GM18520 (cell line): Measurements from ENCODE around the gene NID1.
"Not testable (repeated sequence)": the region's sequence is repeated elsewhere in the genome, so short reads cannot be mapped to it uniquely, and the experiment has no call there.

Experiments used
- ATAC-seq: cut with Tn5 transposase; IDR thresholded peaks from one replicate; pipeline ENCODE4 v1.9.1; 2021; ENCODE audit not compliant: unreplicated experiment

NID1 gene

DNA sequence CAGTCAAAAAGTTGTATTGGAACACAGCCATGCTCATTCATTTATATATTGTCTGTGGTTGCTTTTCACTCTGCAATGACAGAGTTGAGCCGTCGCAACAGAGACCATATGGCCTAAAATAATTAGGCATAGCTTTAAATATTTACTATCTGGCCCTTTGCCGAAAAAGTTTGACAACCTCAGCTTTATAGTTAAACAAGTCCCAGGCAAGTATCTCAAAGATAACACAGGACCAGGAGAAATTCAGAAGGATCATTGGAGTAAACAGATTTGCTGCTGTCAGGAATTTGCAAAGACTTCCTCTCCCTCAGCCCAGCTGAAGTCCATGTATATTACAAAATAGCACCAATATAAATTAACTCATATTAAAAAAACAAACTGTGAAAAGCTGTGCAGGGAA is 34.4 kb downstream of the NID1 start:
- ATAC-seq, result no peak

DNA sequence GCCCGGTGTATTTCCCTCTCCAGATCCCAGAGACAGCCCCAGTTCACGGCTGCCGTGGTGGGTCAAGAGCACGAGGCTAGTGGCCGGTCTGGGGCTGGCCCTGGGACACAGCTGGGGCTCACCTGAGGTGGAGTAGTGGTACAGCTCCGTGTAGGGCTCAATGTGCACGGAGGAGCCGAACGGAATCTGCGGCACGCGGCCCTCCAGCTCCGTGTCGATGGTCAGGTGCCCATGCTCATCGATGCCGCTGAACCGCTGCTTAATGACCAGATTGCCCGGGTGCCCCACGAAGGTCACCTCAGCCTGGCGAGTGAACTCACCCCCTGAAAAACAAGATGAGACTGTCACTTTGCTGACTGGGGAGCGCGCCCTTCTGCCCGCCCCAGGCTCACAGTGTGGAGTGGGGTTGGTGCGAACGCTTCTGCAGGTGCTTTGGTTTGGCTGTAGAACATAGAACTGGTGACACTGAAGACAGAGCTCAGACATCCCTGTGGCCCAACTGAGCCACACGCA is 35.4 kb downstream of the NID1 start:
- no peak for ATAC-seq

DNA sequence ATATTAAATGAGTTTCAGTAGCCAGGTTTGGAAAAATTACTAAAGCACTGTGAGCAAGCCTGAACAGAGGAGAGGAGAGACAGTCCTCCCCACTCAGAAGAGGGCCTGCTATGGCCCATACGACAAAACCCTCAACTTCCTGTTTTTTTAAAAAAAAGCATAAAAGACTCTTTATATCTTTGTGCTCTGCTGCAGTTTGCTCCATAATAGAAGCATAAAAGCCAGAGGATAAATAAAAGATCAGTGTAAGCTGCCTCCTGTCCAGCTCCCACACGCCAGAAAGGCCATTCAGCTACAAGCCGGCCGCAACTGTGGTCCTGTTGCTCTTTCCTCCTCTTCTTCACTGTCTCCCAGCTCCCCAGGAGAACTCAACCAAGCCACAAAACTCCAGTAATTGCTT is 37.8 kb downstream of the NID1 start:
- ATAC-seq, result no peak

DNA sequence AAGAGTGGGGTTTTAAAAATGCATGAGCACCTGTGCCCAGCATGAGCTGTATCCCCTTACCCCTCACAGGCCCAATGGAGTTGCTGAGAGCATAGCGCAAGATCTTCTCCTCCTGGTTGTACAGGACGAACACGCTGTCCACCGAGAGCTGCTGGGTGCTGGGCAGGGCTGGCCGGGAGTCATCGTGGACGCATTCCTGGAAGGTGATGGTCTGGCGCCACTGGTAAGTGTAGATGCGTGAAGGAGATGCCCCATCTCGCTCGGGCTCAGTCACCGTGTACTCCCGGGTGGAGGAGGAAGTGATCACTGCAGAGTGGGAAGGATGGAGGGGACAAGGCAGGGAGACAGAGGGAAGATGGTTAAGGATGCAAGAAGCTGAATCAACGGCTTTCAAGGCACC is 39.1 kb downstream of the NID1 start:
- ATAC-seq, result no peak

DNA sequence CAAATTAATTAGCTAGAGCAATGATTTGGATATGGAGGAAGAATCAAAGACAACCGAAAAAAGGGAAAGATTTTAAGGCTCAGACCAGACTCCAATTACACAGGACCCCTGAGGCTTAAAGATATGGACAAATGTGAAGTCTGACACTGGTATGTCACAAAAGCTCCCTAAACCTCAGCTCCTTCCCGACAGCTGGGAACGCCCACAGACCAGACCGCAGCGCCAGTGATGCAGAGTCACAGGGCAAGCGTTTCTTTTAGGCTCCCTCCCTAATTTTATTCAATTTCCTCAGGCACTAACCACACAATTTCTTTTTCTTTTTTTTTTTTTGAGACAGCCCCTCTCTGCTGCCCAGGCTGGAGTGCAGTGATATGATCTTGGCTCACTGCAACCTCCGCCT is 40.2 kb downstream of the NID1 start:
- ATAC-seq, result no peak

DNA sequence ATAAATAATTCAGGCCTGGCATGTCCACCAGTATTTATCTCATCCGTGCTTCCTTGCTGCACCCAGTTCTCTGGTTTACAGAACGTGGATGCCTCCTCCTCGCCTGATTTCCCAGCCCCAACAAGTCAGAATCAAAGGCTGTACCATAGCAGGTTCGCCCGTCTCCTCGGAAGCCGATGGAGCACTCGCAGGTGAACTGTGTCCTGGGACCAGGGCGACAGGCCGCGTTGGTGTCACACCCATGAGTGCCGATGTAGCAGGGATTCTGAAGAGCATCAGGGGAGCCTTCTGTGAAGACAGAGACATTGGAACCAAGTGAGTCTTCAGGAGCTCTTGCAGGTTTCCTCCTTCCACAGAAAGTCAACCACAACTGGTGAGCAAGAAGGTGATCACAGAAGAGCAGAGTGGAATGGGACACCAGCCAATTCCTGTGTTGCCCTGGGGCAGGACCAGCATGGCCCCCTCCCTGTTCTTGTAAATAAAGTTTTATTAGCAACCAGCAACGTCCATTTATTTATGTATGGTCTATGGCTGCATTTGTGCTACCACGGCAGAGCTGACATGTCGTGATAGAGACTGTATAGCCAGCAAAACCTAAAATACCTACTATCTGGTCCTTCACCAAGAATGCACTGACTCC is 40.8 kb downstream of the NID1 start:
- no peak for ATAC-seq

DNA sequence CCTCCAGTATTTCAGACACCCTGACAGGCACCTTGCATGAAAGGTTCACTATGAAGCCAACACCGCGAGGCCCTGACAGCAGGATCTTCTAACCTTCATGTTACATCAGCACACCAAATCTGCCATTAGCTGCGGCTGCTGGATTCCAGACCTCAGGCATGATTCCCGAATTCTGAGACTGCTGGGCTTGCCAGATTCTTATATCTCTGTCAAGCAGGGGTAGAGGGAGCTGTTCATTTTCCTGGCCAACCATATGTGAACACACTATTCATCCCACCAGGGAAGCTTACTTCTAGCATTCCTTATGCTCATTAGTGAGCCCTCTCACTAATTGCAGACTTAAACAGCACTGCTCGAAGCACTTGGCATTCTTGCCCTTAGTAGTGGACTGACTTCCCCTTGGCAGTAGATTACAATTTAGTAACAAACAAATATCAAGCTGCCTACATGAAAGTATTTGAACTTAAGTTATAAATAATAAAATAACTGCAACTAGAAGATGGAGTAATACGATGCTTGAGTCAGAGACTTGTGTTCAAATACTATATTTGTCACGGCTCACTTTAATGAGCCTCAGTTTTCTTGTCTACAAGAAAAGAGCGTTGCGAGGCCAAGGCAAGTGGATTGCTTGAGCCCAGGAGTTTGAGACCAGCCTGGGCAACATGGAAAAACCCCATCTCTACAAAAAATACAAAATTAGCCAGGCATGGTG is 43.3 kb downstream of the NID1 start:
- ATAC-seq, result no peak

DNA sequence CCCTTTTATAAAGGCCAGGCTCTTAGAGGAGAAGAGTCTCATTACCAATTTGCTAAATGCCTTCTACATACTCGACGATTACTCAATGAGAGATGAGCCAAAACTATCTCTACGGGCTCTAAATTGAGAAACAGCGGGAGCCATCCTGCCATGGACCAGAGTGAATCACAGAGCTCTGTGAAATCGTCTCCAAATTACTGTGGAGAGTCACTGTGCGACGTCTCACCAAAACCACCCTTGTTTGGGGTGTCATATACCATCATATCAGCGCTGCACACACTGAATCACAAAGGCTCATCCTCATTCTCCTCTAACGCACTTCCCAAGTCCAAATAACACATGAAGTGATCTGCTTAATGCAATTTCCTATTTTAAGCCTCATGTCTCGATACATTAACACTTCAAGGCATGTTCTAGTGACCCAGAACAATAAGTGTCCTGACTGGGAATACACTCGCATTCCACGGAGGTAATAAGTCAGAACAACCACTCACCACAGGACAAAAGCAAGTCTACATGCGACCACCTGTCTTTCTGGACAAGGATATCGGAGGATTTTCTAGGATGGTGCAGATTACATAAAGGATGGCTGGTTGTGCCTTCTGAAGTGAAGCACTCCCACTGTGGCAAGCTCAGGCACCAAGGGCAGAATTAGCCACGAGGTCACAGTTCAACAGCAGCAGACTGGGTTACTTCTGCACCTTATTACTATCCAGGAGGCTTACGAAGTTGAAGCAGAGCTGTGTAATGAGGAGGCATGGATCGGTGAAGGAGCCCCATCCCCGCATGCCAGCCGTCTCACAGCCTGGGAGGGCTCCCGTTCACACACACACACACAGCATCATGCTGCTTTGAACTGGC is 44.3 kb downstream of the NID1 start:
- ATAC-seq, result no peak

DNA sequence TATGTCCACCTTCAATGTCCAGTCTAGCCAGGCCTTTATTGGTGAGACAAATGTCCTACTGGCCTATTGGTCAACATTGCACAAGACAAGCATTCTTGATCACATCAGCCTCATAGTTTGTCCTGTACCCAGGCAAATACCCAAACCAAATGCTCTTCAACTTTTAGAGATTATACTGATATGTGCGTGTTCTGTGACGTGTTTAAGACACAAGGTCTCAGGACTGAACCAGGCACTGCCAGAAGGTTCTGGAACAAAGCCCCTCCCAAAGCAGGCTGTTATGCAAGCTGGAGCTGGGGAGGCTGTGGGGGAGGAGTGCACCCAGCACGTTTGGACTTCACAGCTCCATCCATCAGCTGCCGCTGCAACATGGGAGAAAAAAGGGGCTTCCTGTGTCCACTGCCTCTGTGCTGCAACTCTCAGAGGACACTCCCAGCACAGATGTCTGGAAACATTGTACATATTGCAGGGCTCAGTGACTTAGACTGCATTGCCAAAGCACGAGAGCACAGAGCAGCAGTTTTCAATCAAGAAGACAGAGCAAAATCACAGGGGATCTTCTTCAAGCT is 45.9 kb downstream of the NID1 start:
- ATAC-seq, result no peak

DNA sequence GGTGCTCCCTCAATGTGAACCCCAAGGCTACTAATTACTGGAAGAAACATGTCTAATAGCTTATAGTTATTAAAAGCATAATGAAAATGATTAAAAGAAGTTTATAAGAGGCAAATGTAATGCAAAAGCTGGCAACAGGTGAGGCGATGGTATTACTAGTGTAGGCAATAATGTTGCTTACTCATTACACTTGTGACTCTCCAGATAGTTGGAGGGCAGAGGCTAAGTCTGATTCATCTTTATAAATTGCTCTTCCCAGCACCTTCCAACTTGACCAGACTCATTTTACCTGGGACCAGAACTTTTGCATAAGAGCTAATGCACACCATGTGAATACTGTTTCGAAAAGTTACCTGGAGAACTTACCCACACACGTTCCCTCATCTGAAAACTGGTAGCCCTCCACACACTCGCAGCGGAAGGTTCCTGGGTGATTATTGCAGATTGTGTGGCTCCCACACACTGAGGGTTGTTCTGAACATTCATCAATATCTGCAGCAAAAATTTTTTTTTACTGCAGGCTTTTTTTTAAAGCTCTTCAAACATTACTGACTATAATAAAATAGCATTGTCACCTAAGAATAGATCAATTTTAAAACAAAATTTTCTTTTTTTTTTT is 48.0 kb downstream of the NID1 start:
- no peak for ATAC-seq

DNA sequence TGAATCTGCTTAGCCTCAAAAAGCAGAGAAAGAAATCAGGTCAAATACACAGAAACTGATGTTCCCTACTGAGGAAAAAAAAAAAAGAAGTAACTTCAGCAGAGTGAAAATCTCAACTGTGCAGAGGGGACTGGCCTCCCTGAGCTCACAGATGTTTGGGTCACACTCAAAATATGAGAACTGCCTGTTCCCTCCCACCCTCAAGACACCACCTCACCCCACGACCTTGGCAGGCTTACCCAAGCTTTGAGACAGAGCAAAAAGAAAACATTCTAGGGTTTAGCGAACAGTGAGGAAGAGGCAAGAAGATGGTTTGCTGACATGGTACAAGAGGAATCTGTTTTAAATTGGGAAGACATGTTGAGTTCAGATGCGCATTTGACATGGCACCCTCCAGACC is 48.8 kb downstream of the NID1 start:
- no peak for ATAC-seq

DNA sequence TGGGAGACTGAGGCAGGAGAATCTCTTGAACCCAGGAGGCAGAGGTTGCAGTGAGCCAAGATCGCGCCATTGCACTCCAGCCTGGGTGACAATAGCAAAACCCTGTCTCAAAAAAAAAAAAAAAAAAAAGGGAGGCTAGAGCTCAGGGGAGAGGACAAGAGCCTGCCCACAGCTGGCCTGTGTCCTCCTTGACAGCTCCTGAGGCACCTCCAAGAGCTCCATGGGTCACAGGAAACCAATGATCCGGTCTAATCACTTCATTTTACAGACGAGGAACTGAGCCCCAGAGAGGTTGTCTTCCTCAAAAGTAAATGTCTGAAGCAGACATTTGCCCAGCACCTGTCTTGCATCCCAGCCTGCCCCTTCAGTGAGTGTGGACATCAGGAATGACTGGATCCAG is 49.4 kb downstream of the NID1 start:
- ATAC-seq, result no peak

DNA sequence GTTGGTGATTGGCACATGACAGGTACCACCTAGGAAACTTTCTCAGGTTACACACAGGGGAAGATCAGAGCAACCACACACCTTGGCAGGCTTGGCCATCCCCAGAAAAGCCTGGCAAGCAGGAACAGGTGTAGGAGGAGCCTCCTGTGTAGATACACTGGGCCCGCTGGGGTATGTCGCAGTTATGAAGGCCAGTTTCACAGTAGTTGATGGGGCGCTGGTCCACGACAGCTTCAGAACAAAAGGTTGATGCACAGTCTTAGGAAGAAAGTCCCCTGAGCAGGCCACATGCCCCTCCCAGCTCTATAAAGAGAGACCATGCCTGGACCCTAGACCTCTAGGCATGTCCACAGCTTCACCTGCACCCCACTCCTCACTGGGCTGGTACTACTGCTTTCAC is 51.6 kb downstream of the NID1 start:
- ATAC-seq, result no peak

DNA sequence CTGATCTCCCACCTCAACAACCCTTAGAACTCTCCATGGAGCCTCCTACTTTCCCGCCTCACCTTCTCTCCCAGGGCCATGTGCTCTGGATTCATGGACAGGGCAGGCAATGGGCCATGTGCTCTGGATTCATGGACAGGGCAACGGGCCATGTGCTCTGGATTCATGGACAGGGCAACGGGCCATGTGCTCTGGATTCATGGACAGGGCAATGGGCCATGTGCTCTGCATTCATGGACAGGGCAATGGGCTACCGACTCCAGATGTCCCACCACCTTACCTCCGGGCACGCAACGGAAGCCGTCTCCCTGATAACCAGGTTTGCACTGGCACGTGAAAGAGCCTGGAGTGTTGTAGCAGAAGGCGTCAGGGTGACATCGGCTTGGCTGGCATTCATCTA is 53.2 kb downstream of the NID1 start:
- ATAC-seq, result no peak

DNA sequence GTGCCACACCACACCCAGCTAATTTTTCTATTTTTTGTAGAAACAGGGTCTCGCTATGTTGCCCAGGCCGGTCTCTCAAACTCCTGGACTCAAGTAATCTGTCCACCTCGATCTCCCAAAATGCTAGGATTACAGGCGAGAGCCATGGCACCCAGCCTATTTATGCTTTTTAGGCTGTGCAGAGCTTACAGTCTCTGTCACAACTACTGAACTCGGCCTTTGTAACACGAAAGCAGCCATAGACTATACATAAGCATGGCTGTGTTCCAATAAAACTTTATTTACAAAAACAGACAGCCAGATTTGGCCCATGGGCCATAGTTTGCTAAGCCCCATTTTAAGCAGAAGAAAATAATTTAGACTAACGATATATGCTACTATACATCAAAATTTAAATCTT is 54.4 kb downstream of the NID1 start:
- ATAC-seq, result no peak

DNA sequence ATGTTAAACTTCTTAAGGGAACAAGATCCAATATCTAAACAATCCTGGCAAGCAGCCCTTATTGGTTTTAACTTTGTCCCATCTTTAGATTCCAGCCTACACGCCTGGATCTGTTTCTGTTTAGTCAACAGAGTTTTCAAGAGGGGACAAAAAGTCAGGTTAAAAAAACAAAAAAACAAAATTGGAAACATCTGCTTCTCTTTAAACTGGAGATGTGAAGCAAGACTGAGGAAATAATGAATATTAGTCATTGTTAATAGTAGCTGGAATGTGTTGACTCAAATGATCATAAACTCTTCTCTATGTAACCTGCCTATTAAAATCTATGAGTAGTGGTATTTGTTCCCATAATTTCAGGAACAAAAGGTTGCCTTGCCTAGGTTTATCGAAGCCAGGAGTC is 55.0 kb downstream of the NID1 start:
- ATAC-seq, result no peak

DNA sequence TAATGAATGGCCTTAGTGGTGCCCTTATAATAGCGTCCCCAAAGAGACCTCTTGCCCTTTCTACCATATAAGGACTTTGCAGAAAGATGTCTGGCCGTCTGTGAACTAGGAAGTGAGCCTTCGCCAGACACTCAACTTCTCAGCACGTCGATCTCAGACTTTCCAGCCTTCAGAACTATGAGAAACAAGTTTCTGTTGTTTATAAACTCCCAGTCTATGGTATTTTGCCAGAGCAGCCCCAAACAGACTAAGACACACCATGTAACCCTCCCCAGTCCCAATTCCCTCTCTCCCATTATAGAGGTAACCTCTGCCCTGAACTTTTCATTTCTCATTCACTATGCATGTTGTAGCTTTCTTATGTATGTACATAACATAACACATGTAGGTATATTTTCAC is 55.7 kb downstream of the NID1 start:
- ATAC-seq, result no peak

DNA sequence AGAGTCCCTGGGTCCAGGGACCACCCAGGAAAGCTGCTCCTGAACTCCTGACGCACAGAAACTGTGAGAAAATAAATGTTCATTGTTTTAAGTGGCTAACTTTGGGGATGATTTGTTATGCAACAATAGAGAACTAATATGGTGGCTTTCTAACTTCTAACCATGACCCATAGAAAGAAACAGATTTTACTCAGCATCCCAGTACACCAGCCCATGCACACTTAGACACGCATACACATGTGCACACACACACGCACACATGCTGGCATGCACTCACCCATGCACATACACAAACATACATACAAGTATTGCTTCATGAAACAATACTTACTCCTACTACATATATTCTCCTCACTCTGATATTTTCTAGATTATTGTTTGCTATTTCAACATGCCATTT is 57.1 kb downstream of the NID1 start:
- ATAC-seq, result no peak

DNA sequence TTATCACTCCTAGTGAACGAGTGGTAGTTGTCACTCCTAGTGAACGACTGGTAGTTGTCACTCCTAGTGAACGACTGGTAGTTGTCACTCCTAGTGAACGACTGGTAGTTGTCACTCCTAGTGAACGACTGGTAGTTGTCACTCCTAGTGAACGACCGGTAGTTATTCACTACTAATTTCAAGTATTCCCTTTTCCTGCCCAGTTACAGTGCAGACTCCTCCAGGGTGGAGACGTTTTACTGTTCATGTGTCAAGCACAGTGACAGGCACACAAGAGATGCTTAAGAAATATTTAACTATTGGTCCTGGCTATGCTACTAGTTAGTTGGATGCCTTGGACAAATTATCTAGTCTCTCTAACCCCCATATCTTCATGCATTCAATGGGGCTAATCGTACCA is 61.8 kb downstream of the NID1 start:
- not testable (repeated sequence) for ATAC-seq

DNA sequence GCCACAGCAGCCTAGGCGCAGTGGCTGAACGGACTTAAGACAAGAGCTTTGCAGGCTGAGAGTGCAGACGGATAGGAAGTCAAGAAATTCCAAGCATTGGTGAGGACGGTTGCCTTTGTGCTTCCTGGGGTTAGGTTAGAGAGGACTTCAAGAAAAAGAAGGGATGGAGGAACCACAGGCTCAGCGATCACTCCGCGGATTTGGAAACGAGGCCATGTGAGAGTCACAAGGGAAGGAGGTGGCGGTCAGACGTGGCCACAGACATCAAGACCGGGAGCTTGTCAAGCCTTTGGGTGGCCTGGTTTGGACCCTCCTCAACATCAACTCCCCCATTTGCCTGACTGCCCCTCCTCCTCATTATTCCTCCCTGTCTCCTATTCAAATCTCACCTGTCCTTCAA is 62.3 kb downstream of the NID1 start:
- ATAC-seq, result no peak

DNA sequence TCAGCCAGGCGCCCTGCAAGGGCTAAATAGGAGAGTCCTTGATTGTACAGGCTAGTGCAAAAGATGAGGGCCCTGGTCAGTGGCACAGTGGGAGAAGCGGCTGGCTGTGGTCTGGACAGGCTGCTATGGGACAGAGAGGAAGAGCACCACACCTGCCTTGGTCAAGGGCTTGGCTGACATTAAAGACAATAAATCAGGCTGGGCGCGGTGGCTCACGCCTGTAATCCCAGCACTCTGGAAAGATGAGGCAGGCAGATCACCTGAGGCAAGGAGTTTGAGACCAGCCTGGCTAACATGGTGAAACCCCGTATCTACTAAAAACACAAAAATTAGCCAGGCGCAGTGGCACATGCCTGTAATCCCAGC is 62.9 kb downstream of the NID1 start:
- ATAC-seq, result no peak
